SW480 (cell line): Measurements from ENCODE around the gene GRIPAP1.
"Not testable (repeated sequence)": the region's sequence is repeated elsewhere in the genome, so short reads cannot be mapped to it uniquely, and the experiment has no call there.

Experiments
- DNase-seq: peaks from one replicate; pipeline ENCODE4 v3.0.0-alpha.2; 2016; ENCODE audit warnings: low spot score

GRIPAP1 gene

DNA sequence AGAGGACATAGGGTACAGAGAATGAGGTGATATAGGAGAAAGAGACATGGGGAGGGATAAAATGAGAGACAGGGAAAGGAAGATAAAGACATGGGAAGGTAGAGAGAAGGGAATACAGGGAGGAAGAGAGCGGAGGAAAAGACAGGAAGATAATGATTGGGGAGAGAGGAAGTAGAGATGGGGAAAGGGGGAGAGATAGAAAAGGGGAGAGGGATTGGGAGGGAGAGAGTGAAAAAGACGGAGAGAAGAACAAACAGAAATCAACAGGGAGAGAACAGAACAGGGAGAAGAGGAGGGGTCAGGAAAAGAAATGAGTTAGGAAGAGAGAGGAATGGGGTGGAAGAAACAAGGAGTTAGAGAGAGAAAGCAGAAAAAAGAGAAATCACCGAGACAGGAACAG lies 4.6 kb downstream of the GRIPAP1 start:
- no peak for DNase-seq

DNA sequence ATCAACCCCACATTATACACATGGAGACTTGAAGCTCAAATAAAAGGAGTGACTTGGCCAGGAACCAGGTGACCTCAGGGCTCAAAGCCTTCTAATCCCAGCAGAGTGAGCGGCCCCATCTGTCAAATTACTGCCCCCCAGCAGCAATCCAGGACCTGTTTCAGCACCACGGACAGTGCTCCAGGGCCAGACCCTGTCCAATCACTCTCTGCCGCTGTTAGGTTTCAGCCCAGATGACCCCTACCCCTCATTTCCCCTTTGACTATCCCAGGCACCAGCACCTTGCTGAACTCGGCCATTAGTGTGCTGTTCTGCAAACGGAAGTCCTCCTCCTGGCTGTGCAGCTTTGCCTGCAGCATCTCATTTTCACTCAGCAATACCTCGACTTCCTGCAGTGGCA lies 5.1 kb downstream of the GRIPAP1 start:
- DNase-seq, result no peak

DNA sequence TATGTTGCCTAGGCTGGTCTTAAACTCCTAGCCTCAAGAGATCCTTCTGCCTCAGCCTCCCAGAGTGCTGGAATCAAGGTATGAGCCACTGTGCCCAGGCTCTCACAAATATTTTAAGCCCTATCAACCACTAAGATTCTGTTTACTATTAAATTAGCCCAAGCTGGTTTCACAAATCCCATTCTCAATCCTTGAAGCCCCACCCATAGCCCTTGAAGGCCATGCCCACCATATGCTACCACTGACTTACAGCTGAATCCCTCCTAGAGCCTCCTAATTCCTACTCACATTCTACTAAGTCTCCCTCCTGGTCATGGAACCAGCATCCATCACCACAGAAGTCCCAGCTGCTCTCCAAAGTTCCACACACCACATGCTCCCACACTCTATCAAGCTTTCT lies 9.7 kb downstream of the GRIPAP1 start:
- DNase-seq, result no peak

DNA sequence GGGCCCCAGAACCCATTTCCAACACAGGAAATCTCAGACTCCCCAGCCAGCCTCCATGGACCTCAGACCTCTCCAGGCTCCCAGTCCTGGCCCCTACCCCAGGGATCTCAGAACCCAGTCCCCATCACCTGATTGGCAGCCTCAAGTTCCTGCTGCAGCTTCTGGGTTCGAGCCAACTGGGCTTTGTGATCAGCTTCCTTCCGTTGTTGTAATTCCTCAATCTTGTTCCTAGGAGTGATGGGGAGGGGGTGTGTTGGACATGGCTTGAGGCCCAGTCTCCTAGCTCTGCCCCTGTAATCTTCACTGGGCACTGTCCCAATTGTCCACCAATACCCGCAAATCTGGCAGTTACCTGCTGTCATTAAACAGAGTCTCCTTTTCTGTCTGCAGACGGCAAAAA lies 12.6 kb downstream of the GRIPAP1 start:
- DNase-seq, result no peak

DNA sequence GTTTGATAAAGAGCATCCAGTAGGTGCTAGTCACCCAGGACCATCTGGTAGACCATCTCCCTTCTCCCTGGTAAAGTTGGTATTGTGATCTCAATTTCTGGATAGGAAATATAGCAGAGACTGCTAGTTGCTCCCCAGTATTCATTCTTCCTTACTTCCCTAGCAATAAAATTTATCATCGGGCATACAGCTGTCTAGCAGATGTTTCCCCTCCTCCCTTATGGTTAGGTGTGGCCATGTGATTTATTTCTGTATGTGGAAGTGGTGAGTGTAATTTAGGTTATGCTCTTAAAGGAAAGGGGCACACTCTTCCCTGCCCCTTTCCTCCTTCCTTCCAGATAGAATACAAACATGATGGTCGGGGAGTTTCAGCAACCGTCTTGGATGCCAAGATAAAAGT lies 18.2 kb downstream of the GRIPAP1 start:
- DNase-seq, result no peak

DNA sequence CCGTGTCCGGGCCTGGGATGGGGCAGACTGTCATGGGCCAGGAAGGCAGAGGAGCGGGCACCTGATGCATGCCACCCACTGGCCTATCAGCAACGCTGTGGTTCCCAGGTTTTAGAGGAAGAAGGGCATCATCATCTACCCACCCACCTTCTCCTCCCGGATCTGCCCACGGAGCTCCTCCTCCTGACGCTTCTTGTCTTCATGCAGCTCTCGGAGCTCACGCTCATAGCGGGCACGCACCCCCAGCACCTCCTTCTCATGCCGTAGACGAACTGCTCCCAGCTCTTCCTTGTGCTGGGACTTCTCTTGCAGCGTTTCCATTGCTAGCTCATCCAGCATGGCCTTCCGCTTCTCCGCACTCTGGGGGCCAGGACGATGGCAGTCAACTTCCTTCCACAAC lies 19.0 kb downstream of the GRIPAP1 start:
- DNase-seq, result no peak

DNA sequence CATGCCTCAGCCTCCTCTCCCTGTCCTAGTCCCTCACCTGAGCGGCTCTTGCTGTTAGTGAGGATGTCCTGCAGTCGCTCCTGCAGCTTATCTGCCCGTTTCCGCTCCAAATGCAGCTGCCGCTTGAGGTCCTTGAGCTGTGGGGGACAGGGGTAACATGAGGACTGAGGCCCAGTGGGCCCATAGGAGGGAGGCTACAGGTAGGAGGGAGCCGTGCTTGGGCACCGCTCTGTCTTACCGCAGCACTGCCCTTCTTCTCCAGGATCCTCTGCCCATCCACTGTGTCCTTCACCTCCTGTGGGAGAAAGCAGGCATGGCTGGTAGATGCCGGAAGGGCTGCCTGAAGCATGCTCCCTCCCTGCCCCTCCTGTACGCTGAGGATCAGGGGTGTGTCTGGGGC lies 20.9 kb downstream of the GRIPAP1 start:
- no peak for DNase-seq

DNA sequence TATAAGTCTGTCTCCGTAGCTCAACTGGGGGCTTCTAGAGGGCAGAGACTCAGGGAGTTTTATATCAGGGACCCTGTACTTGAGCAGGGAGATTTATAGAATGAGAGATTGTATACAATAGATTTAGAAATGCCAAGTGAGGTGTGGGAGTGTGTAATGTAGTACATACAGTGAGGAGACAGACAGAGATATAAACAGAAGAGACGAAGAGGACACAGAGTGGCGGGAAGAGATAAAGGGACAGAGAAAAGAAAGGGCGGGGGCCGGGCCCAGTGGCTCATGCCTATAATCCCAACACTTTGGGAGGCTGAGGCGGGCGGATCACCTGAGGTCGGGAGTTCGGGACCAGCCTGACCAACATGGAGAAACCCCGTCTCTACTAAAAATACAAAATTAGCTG lies 21.7 kb downstream of the GRIPAP1 start:
- DNase-seq, result not testable (repeated sequence)

DNA sequence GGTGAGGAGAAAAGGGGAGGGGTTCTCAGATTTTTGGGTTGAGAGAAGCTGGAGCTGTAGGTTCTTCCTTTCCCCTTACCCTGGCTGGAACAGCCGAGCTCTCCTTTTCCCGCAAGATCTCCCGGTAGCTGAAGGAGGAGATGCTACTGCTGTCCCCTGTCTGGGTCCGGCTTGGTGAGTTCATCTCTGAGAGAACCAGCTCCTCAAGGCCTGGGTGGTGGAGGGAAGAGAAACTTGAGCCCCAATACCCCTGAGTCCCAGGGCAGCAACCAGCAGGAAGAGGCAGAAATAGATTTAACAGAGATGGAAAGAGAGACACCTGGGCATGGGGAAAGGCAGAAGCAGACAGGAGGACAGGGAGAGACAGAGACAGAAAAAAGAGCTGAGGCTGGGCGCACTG lies 23.8 kb downstream of the GRIPAP1 start:
- no peak for DNase-seq

DNA sequence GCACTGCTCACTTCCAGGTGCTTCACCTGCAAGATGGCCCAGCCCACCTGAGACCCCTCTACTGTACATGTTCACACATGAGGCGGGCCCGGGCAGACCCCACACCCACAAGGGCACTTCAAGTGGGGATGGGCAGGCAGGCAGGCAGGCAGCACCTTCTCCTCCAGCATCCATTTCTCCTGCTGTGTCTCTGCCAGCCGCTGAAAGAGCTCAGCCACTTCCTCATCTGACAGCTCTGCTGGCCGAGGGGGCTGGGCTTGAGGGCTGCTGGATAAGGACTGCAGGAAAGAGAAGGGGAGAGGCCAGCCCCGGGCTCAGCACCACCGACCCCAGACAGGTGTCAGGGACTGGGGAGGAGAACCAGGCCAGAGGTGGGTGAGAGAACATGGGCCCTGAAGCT lies 26.0 kb downstream of the GRIPAP1 start:
- no peak for DNase-seq

DNA sequence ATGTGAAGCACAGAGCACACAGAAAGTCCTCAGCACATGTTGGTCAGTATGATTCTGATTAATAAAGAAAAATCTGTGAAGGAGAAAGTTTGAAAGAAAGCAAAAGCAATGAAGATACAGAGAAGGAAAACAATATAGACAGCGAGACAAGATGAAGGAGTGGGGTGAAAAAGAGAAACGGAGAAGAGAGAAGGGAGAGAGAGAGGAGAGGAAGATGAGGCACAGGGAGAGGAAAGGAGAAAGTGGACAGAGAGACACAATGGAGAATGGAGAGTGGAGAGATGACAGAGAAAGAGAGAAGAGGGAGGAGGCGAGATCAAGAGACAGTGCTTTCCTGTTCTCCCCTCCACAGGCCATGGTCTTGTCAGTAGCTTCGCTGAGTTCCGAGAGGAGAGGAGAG lies 26.5 kb downstream of the GRIPAP1 start:
- DNase-seq, result no peak

DNA sequence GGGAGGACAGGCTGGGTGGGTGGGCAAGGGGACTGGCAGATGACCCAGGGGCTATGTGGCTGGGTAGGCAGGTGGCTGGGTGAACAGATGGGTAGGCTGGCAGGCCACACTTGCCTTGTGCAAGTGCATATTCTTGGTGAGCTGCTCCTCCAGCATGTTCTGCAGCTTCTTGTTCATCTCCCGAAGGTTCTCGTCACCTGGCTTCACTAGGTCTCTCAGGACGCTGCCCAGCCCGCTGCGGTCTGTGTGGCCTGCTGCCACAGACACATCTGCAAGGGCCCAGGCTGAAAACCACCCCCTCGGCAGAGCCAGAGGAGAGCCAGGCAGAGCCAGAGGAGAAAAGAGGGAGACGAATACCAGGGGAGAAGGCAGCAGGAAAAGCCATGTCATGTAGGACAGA lies 27.0 kb downstream of the GRIPAP1 start:
- no peak for DNase-seq

DNA sequence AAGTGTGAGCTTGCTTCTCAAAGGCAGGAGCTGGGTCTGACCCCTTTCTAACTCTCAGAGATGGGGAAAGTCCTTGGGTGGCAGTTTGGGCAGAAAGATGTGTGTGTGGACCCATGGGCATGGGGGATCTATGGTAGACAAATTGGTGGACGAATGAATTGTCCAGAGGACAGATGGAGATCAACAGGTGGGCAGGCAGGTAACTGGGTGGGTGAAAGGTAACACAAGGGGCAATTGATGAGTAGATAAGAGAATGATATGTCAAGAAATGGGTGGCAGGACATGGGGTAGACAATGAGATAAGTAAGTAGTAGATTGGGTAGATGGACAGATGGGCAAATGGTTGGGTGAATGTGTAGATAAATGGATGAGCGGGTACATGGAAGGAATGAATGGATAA lies 27.5 kb downstream of the GRIPAP1 start:
- no peak for DNase-seq

DNA sequence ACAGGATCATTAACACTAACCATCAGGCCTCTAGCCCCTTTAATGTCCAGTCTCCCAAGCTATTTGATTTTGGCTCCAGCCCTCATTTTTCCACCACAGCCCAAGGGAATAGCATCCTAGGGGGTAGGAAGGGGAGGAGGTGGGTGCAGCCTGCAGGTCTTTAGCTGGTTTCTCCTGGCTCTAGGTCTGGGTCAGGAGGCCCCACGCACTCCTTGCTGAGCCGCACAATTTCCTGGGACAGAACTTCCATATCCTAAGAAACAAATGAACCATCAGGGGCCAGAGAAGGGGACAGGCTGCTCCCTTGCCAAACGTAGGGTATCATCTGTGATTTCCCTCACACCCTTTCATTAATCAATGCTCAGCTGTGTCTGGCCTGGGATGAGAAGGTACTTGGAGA lies 28.0 kb downstream of the GRIPAP1 start:
- no peak for DNase-seq

DNA sequence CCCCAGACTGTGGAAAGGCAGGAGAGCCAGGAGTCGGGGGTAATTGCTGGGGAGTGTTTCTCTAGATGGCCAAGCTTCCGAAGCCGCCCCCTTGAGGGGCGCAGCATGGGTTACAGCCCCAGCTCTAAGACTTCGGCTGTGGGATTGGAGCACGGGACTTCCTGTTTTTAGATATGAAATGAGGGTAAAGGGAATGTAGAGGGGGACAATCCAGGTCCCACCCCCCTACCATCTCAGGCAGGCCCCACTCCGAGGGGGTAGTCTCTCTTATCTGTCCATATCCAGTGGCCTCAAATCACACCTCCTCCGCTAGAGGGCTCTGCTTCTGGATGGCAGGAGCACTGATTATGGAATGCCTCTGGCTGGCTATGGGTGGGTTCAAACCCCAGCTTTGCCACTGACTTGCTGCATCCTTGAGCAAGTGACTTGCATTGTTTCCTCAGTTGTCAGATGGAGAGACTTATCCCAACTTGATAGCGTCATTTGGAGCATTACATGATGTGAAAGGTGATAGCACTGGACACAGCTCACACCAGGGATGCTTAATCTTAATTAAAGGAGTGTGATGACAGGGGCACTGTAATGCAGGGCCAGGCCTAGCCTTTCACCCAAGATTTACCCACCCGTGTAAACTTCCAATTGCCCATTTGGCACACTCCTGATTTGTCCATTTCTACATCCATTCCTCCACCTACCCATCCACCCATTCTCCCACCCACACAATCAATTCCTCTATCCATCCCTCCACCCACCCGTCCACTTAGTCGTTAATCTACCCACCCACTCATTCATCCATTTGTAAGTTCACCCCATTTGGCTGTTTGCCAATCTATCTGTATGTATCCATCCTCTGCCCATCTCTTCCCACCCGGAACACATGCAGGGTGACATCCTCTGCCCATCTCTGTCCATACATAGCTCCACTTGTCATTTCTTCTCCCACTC lies 29.6 kb downstream of the GRIPAP1 start:
- peak; percentile 39 for DNase-seq

DNA sequence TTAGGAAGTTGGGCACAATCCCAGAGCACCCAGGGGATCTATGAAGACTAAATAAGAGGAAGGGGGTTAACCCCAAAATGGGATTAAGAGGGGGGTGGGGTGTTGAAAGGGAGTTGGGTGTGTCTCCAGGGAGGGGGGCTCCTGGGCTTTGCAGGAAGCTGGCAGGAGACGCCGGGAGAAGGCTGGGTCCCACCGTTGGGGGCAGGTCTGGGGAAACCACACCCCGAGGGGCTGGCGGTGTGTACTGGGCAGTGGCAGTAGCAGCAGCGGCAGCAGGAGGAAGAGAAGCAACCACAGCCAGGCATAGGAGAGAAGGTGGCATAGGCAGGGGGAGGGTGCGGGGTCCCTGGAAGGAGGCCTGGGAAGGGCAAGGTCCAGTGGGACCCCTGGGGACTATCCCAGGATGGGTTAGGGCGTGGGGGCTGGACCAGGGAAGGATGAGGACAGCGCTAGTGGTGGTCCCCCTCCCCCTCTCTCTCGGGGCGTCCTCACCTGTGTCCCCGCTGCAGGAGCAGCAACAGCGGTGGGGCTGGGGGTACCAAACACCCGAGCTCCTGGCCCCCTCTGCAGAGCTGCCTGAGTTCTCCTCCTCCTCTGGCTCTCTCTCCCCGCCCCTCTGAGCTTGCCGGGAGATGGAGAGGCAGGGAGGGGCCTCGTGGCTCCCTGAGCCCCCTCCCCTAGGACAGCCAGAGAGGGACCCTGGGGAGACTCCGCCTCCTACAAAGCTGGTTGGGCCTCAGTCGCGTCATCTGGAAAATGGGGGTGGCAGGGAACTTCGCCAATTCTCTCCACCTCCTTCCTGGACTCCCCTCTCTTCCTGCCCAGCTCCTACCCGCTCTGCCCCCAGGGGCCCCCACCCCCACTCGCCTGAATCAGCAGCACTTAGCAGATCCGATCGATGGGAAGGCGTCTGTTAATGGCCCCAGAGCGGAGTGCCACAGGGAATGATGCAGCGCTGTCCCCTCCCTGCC lies 30.5 kb downstream of the GRIPAP1 start, which contains the start of gene KCND1:
KCND1 (minus strand) TSS at position 596 of the 971 bp plus-strand sequence. CDS start 1,573 bp downstream, outside the sequence.
- DNase-seq, result peak; percentile 25

DNA sequence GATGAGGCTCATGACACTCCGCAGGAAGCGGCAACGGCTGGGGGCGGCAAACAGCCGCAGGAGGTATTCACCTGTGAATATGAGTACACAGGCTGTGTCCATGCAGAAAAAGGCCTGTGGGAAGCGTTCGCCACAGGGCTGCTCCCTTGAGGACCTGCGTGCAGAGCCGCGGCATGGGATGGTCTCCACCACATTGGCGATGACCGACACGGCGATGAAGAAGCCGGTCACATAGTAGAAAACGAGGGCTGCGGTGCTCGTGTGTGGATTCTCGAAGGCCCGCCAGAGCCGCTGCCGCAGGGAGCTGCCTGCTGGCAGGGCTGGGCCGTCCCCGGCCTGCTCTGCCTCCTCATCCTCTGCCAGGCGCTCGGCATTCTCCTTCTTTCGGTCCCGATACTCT lies 32.6 kb downstream of the GRIPAP1 start:
- no peak for DNase-seq

DNA sequence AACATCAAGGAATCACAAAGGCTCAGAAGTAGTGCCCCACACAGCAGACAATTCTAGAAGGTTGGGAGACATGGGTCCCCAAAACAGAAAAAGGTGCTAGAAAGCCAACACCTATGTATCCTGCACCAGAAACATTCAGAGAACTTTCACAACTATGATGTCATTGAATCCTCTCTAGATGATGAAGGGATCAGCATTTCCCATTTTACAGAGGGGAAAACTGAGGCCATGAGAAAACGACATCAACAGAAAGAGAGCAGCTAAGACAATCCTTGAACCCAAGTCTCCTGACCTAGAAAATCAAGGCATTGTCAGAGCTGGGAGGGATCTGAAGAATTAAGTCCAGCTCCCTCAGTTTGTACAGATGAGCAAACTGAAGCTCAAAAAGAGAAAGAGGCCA lies 33.7 kb downstream of the GRIPAP1 start:
- no peak for DNase-seq

DNA sequence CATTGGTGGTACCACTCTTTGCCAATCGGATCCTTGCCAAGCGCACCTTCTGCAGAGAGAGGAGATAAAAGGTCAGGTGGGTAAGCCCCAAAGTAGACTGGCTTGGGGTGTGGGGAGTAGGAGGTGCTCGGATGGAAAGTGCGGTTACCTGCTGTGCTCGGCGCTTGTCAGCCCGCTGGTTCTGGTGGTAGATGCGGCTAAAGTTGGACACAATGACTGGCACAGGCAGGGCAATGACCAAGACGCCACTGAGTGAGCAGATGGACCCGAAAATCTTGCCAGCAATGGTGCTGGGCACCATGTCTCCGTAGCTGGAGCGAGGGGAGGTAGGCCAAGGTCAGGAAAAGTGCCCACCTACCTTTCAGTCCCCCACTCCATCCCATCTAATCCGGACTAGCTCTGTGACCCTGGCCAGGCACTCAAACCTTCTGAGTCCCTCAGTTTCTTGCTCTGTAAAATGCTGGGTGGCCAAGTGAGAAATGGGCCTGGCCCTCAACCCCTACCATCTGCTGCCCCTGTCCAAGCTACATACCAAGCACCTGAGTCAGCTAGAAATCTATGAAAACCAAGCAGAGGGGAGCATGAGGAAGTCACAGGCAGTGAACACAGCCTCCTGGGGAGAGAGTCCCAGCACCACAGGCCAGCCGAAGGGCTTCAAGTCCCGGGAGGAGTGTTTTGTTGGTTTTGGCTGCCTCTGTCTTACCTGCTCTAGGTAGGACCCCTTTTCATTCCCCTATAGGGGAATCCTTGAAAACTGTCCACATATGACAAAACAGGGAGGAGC lies 35.1 kb downstream of the GRIPAP1 start:
- no peak for DNase-seq

DNA sequence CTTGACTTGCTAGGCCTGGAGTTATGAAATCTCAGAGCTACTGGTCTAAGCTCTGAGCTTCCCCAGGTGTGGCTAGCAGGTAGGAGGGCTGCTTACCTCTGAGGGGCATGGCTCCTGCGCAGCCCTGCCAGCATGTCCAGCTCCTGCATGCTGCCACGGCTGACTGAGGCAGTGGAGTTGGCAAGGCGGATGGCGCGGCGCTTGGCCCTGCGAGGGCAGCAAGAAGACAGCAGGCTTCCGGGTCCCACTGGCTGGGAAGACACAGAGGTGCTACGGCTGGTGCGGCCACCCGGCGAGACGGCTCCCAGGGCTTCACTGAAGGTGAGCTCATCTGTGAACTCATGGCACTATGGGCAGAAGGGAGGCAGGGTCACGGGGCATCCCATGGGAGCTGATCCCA lies 36.1 kb downstream of the GRIPAP1 start:
- no peak for DNase-seq

DNA sequence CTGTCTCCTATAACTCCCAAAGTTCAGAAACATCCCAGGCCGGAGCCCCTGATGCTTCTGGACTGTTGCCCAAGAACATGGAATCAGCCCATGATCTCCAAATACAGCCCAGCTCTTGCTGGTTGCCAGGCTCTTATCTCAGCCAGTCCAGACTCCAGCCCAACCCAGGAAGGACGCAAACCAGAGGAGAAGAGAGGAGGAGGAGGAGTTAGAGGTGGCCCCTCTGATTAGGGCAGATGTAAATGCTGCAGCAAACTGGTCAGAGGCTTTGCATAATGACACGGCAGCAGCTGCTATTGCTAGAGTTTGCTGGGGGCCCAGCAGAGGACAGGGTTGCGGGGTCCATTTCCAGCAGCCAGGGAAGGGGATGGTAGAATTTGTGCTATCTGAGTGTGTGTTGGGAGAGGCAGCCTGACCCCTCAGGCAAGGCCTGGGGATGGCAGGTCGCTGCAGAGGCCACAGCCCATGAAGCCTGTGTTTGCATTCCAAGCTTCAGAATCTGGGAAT lies 40.4 kb downstream of the GRIPAP1 start:
- DNase-seq, result no peak

DNA sequence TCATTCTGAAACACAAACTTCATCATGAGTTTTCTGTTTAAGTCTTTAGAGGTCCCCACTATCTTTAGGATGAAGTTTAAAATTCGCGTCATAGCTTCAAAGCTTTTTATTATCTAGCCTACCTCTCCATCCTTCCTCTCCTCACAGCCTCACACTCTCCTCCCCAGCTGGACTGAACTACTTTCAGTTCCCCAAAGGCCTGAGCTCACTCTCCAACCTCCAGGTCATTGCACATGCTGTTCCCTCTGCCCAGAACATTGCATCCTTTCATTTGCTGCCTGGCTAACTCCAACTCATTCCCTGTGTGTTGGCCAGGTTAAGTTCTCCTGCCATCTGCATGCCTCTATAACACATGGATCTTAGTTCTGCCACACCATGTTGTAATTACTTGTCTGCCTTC lies 41.8 kb downstream of the GRIPAP1 start:
- DNase-seq, result no peak
